GM12878 (cell line): Measurements from ENCODE around the gene LIMCH1. TPM values are rescaled to one million over a fixed set of nuclear protein-coding genes. Genes with fewer than 3 reads are reported as not detected.

Source experiments
- ATAC-seq: fragments of 200-7000 bp; cut with Tn5 transposase; 3 replicates; pipeline ENCODE4 v1.9.1; 2020; ENCODE audit warnings: mild to moderate bottlenecking, moderate library complexity
- BruUV-seq: library from RNA; stranded (reverse); fragments of 400-500 nt; replicated peaks from 2 replicates; lab custom pipeline; 2021; lab: Mats Ljungman, UMichigan
- CTCF ChIA-PET: fragments of 300-600 bp; sonication (Branson Sonifier 250); formaldehyde crosslinking; extraction: SDS; loops from one replicate; lab custom pipeline; 2021; ENCODE audit warnings: inconsistent platforms; lab: Yijun Ruan, JAX
- POLR2A ChIA-PET: fragments of 350-600 bp; formaldehyde crosslinking; extraction: SDS; loops from one replicate; lab custom pipeline; 2021; ENCODE audit warnings: inconsistent platforms; lab: Charles Lee
- RAD21 ChIA-PET: fragments of 300-600 bp; sonication (Branson Sonifier 250); formaldehyde crosslinking; loops from one replicate; lab custom pipeline; 2023; ENCODE audit warnings: antibody characterized with exemption; ENCODE audit not compliant: unreplicated experiment; lab: Charles Lee
- SMC1A ChIA-PET: fragments of 300-600 bp; sonication (Branson Sonifier 250); formaldehyde crosslinking; loops from one replicate; lab custom pipeline; 2023; ENCODE audit not compliant: unreplicated experiment, uncharacterized antibody; lab: Charles Lee
- DNase-seq: peaks from one replicate; pipeline ENCODE4 v3.0.0-alpha.2; 2011; ENCODE audit warnings: low read depth, low spot score
- FAIRE-seq: peaks from 3 replicates; lab custom pipeline; 2011; peaks lifted over from hg19 to GRCh38; lab: Jason Lieb, UNC
- H2AFZ ChIP-seq: 2 replicates; pipeline ENCODE4 v1.6.0; 2011; ENCODE audit warnings: low read depth, low read length, control low read depth; ENCODE audit not compliant: control insufficient read depth
- H3K27ac ChIP-seq: 2 replicates; pipeline ENCODE4 v1.5.1; 2011; ENCODE audit warnings: control low read depth; ENCODE audit not compliant: control insufficient read depth, insufficient read depth
- H3K27me3 ChIP-seq, 2 experiments: replicated peaks in 1 of 2; 2 replicates each; pipeline versions ENCODE4 v1.6.0 to v1.6.1; 2011; ENCODE audit warnings: low read length in 1 of 2; ENCODE audit not compliant: control insufficient read depth in 2 of 2, insufficient read depth in 2 of 2
- H3K36me3 ChIP-seq, 2 experiments: 2 replicates each; pipeline ENCODE4 v1.5.1; 2011; ENCODE audit warnings: low read length in 1 of 2; ENCODE audit not compliant: control insufficient read depth in 2 of 2, insufficient read depth in 2 of 2
- H3K4me1 ChIP-seq: 2 replicates; pipeline ENCODE4 v1.6.1; 2011; ENCODE audit warnings: mild to moderate bottlenecking, low read length, moderate library complexity, mixed read lengths; ENCODE audit not compliant: control insufficient read depth, insufficient read depth
- H3K4me2 ChIP-seq: 2 replicates; pipeline ENCODE4 v1.6.0; 2011; ENCODE audit warnings: control low read depth; ENCODE audit not compliant: control insufficient read depth, insufficient read depth
- H3K4me3 ChIP-seq: fragments of 200-600 bp; sonication (generic); 2 replicates; pipeline ENCODE4 v1.5.1; 2016
- H3K79me2 ChIP-seq: 2 replicates; pipeline ENCODE4 v1.6.0; 2011; ENCODE audit warnings: low read length; ENCODE audit not compliant: control insufficient read depth, insufficient read depth
- H3K9ac ChIP-seq: 2 replicates; pipeline ENCODE4 v1.8.0; 2011; ENCODE audit warnings: low read length, control low read depth, mixed read lengths; ENCODE audit not compliant: control insufficient read depth, insufficient read depth
- H3K9me3 ChIP-seq: replicated peaks from 3 replicates; pipeline ENCODE4 v1.5.1; 2011; ENCODE audit warnings: mild to moderate bottlenecking, low read length; ENCODE audit not compliant: control insufficient read depth, insufficient read depth
- H4K20me1 ChIP-seq: 2 replicates; pipeline ENCODE4 v1.6.0; 2011; ENCODE audit not compliant: control insufficient read depth, insufficient read depth
- BMI1 ChIP-seq: fragments of 450-650 bp; IDR thresholded peaks from 2 replicates; pipeline ENCODE4 v1.6.1; 2016; ENCODE audit warnings: mild to moderate bottlenecking, moderate library complexity, borderline replicate concordance
- EP300 ChIP-seq, 2 experiments: fragments of 150-350 bp in 1 of 2; IDR thresholded peaks; 2 replicates each; pipeline ENCODE4 v1.6.1; 2011 to 2012; ENCODE audit warnings: low read depth in 2 of 2, low read length in 2 of 2, borderline replicate concordance in 1 of 2, improper control_type of control experiment in 1 of 2, inconsistent platforms in 1 of 2; ENCODE audit not compliant: control insufficient read depth in 1 of 2
- ESRRA ChIP-seq: IDR thresholded peaks from 2 replicates; pipeline ENCODE4 v1.6.1; 2012; ENCODE audit warnings: mild to moderate bottlenecking, low read length, improper control_type of control experiment
- HSF1 ChIP-seq: fragments of 150-350 bp; IDR thresholded peaks from 2 replicates; pipeline ENCODE4 v1.6.1; 2014; ENCODE audit warnings: mild to moderate bottlenecking, low read depth, low read length
- IKZF1 ChIP-seq: fragments of 450-650 bp; conservative IDR thresholded peaks from 2 replicates; pipeline ENCODE4 v1.6.1; 2017; ENCODE audit warnings: antibody characterized with exemption, mild to moderate bottlenecking
- PKNOX1 ChIP-seq: fragments of 450-650 bp; IDR thresholded peaks from 2 replicates; pipeline ENCODE4 v1.6.1; 2016; ENCODE audit warnings: mild to moderate bottlenecking
- ZNF592 ChIP-seq: fragments of 450-650 bp; IDR thresholded peaks from 2 replicates; pipeline ENCODE4 v1.6.1; 2017; ENCODE audit warnings: mild to moderate bottlenecking, moderate library complexity
- WGBS: methylation state at CpG from one replicate; pipeline ENCODE4 v1.1.6; 2016; ENCODE audit warnings: low lambda C conversion rate; ENCODE audit not compliant: insufficient replicate concordance, insufficient coverage; ENCODE audit errors: missing lambda C conversion rate; 5-methylcytosine and 5-hydroxymethylcytosine counted together
- in situ Hi-C: fragments of 300-500 bp; cut with MboI; formaldehyde crosslinking; loops from 9 replicates; pipeline ENCODE4 v1.14.3; 2018; ENCODE audit warnings: mixed read lengths
- intact Hi-C: fragments of 100-400 bp; cut with micrococcal nuclease; formaldehyde crosslinking; loops from one replicate; pipeline ENCODE4 v1.14.2; 2022; ENCODE audit not compliant: unreplicated experiment
- polyA plus RNA-seq, 11 experiments: library from polyadenylated mRNA; depleted of rRNA in 4 of 11; unstranded in 6 of 11; stranded (reverse) in 5 of 11; fragments of >200 nt; fragmentation: Nextera tagmentation in 4 of 11; fragmentation: Illumina TruSeq in 1 of 11; extraction: Ambion mirVana in 4 of 11; extraction: Trizol in 1 of 11; gene quantifications; 1 replicate in 1 of 11; 2 replicates in 10 of 11; pipeline versions ENCODE4 v1.2.1 to v1.2.3, GENCODE V29; 2011 to 2016; ENCODE audit warnings: inconsistent platforms in 2 of 11, missing spikeins in 2 of 11, low read depth in 1 of 11
- total RNA-seq, 4 experiments: library from RNA; depleted of rRNA in 3 of 4; stranded (reverse); fragments of >200 nt in 3 of 4; fragmentation: Illumina TruSeq in 1 of 4; extraction: Trizol in 1 of 4; gene quantifications; 2 replicates each; pipeline versions ENCODE4 v1.2.1 to v1.2.3, GENCODE V29; 2013 to 2021
- TF ChIP-seq, protein P1 (sequence below): IDR thresholded peaks from 2 replicates; pipeline ENCODE4 v1.6.1; 2012; ENCODE audit warnings: low read depth, low read length, improper control_type of control experiment

Gene LIMCH1
- total and polyA plus RNA-seq, 10 of the 15 experiments (the other 5 are each of a cell fraction or from before 2014, with no cell fraction given), result 0.07 to 0.15 TPM; not detected in 8

GRCh38 chr4:41559940-41560516 lies 22.1 kb downstream of the LIMCH1 start:
- H4K20me1 ChIP-seq, result no peaks in the 10 kb centered on the region
- no peak overlapping the region for H3K9ac ChIP-seq
- no TSS peak for BruUV-seq
- in situ Hi-C loops, result no loop called here
- H3K4me2 ChIP-seq, result no peak overlapping the region
- ChIA-PET SMC1A (no interaction called here), CTCF (no interaction called here), POLR2A (no interaction called here), RAD21 (no interaction called here)
- no peaks in the 10 kb centered on the region for H3K4me1 ChIP-seq
- ATAC-seq (no peak), FAIRE-seq (no peak), DNase-seq (no peak)
- no peaks in the 10 kb centered on the region for H3K36me3 ChIP-seq
- H3K27me3 ChIP-seq, result peaks cover 0 to 3% of the 10 kb centered on the region in 2 experiments; a peak in 1 of 4 replicates
- TF ChIP-seq HSF1 (no peak), BMI1 (no peak), EP300 (IDR thresholded peaks at IDR 0.05; ENCODE audit: borderline replicate concordance in 1 of 2, control insufficient read depth in 1 of 2, low read depth in 2 of 2, low read length in 2 of 2) (no peak), IKZF1 (no peak), PKNOX1 (no peak), ESRRA (no peak), ZNF592 (no peak)
- TF ChIP-seq, protein P1, sequence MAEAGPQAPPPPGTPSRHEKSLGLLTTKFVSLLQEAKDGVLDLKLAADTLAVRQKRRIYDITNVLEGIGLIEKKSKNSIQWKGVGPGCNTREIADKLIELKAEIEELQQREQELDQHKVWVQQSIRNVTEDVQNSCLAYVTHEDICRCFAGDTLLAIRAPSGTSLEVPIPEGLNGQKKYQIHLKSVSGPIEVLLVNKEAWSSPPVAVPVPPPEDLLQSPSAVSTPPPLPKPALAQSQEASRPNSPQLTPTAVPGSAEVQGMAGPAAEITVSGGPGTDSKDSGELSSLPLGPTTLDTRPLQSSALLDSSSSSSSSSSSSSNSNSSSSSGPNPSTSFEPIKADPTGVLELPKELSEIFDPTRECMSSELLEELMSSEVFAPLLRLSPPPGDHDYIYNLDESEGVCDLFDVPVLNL, result no peak
- no peak overlapping the region for H3K27ac ChIP-seq
- H3K79me2 ChIP-seq, result no peaks in the 10 kb centered on the region
- no peak overlapping the region for H3K4me3 ChIP-seq
- H2AFZ ChIP-seq, result no peak overlapping the region
- WGBS, result 3% methylated on average over 2 of the region's 2 CpGs
- H3K9me3 ChIP-seq, result no peaks in the 10 kb centered on the region
- intact Hi-C loops, result no loop called here
